Measurements from ENCODE around the gene CSMD2.

DNA sequence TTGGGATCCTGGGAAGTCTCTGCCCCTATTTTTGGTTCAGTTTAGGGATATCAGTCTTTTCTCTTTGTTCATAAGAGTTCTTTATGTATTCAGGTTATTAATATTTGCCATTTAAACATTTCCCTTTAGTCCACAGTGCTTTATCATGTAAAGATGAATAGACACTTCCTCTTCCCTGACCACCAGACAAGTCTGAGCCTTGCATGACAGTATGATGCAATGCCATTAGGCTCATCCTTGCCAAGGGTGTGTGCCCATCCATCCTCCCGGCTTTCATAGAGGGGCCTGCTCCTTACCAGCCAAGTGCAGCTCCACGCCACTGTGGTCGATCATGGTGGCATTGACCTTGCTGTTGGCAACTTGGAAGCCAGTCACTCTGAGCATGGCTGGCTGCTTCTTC, 640.4 kb downstream of the CSMD2 start:
- TF ChIP-seq, protein P1, sequence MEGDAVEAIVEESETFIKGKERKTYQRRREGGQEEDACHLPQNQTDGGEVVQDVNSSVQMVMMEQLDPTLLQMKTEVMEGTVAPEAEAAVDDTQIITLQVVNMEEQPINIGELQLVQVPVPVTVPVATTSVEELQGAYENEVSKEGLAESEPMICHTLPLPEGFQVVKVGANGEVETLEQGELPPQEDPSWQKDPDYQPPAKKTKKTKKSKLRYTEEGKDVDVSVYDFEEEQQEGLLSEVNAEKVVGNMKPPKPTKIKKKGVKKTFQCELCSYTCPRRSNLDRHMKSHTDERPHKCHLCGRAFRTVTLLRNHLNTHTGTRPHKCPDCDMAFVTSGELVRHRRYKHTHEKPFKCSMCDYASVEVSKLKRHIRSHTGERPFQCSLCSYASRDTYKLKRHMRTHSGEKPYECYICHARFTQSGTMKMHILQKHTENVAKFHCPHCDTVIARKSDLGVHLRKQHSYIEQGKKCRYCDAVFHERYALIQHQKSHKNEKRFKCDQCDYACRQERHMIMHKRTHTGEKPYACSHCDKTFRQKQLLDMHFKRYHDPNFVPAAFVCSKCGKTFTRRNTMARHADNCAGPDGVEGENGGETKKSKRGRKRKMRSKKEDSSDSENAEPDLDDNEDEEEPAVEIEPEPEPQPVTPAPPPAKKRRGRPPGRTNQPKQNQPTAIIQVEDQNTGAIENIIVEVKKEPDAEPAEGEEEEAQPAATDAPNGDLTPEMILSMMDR (IDR thresholded peaks at IDR 0.05 in 2 of 3, conservative IDR thresholded peaks at IDR 0.05 in 1 of 3; ENCODE audit: borderline replicate concordance in 1 of 3, insufficient read depth in 1 of 3, low read depth in 2 of 3, low read length in 2 of 3), result no peak
- no peak for TF ChIP-seq JUND (IDR thresholded peaks at IDR 0.05)
- TF ChIP-seq EZH2 (IDR thresholded peaks at IDR 0.05), result no peak
- TF ChIP-seq POLR2AphosphoS5 (IDR thresholded peaks at IDR 0.05; ENCODE audit: low read depth, low read length), result no peak
- no peak for TF ChIP-seq RAD21 (IDR thresholded peaks at IDR 0.05; ENCODE audit: low read depth)
- no peak for TF ChIP-seq POLR2A (IDR thresholded peaks at IDR 0.05; ENCODE audit: borderline replicate concordance, extremely low read depth, insufficient read depth, insufficient read length)
- TF ChIP-seq EGR1 (IDR thresholded peaks at IDR 0.05; ENCODE audit: low read depth), result no peak
- no peak for TF ChIP-seq TCF7L2 (IDR thresholded peaks at IDR 0.05; ENCODE audit: borderline replicate concordance, extremely low read depth, insufficient read depth, insufficient read length)
